Mesodermal cell (in vitro differentiated cells): ENCODE results near the gene UGT1A7.

Source experiments
- H3K27ac ChIP-seq: 2 replicates; pipeline ENCODE4 v1.7.0; 2013; ENCODE audit warnings: mild to moderate bottlenecking, low read depth, low read length, moderate library complexity; ENCODE audit not compliant: severe bottlenecking
- H3K36me3 ChIP-seq: 2 replicates; pipeline ENCODE4 v1.7.1; 2013; ENCODE audit warnings: mild to moderate bottlenecking, low read length, moderate library complexity; ENCODE audit not compliant: control insufficient read depth, insufficient read depth
- H3K4me1 ChIP-seq: one replicate; pipeline ENCODE4 v1.7.1; 2013; ENCODE audit warnings: mild to moderate bottlenecking, low read length; ENCODE audit not compliant: insufficient read depth, control insufficient read depth, poor library complexity, severe bottlenecking
- H3K4me3 ChIP-seq: 2 replicates; pipeline ENCODE4 v1.7.0; 2013; ENCODE audit warnings: low read length, control low read depth, mild to moderate bottlenecking; ENCODE audit not compliant: insufficient read depth, poor library complexity, severe bottlenecking; ENCODE audit errors: extremely low read depth
- H3K9me3 ChIP-seq: 2 replicates; pipeline ENCODE4 v1.7.1; 2013; ENCODE audit warnings: mild to moderate bottlenecking, low read length, moderate library complexity; ENCODE audit not compliant: control insufficient read depth
- WGBS, 2 experiments: methylation state at CpG; one replicate each; pipeline ENCODE4 v1.1.5; 2013; ENCODE audit warnings: missing lambda C conversion rate in 2 of 2; ENCODE audit not compliant: insufficient coverage in 2 of 2; 5-methylcytosine and 5-hydroxymethylcytosine counted together

Gene UGT1A7

GRCh38 chr2:233818639-233819621 lies 137.2 kb downstream of the UGT1A7 start:
- no peaks in the 10 kb centered on the region for H3K9me3 ChIP-seq
- WGBS, 2 experiments = 77 to 81% methylated on average over 14 to 15 of the region's 17 CpGs

GRCh38 chr2:233819884-233820773 lies 138.4 kb downstream of the UGT1A7 start:
- Histone ChIP-seq H3K9me3 (no peaks in the 10 kb centered on the region), H3K4me1 (no peaks in the 10 kb centered on the region), H3K36me3 (no peaks in the 10 kb centered on the region), H3K27ac (no peak overlapping the region), H3K4me3 (no peak overlapping the region)
- 87 to 92% methylated on average over 15 to 16 of the region's 18 CpGs for WGBS, 2 experiments

More at GRCh38 chr2:233818639-233819621, 137.2 kb downstream of the UGT1A7 start:
- Histone ChIP-seq H3K4me1 (no peaks in the 10 kb centered on the region), H3K4me3 (no peak overlapping the region), H3K36me3 (no peaks in the 10 kb centered on the region), H3K27ac (no peak overlapping the region)

- Histone ChIP-seq H3K9me3 (no peaks in the 10 kb centered on the region), H3K4me3 (no peak overlapping the region), H3K4me1 (no peaks in the 10 kb centered on the region), H3K36me3 (no peaks in the 10 kb centered on the region), H3K27ac (no peak overlapping the region)
- 82 to 85% methylated on average over 3 of the region's 6 CpGs for WGBS, 2 experiments
Measured at GRCh38 chr2:233820774-233821105, 139.0 kb downstream of the UGT1A7 start.

- Histone ChIP-seq H3K9me3 (peaks cover under 1% of the 10 kb centered on the region), H3K27ac (no peak overlapping the region), H3K36me3 (no peaks in the 10 kb centered on the region), H3K4me1 (no peaks in the 10 kb centered on the region), H3K4me3 (no peak overlapping the region)
- 90 to 91% methylated on average over 3 of the region's 3 CpGs for WGBS, 2 experiments
Measured at GRCh38 chr2:233821196-233821595, 139.5 kb downstream of the UGT1A7 start.

- 94 to 98% methylated on average over 5 to 8 of the region's 8 CpGs for WGBS, 2 experiments
- no peaks in the 10 kb centered on the region for H3K4me1 ChIP-seq
- H3K9me3 ChIP-seq = peaks cover 4% of the 10 kb centered on the region
- H3K4me3 ChIP-seq = no peak overlapping the region
- no peak overlapping the region for H3K27ac ChIP-seq
- no peaks in the 10 kb centered on the region for H3K36me3 ChIP-seq
Measured at GRCh38 chr2:233821709-233822100, 140.0 kb downstream of the UGT1A7 start.

- Histone ChIP-seq H3K4me3 (no peak overlapping the region), H3K27ac (no peak overlapping the region), H3K9me3 (peaks cover 4% of the 10 kb centered on the region), H3K36me3 (no peaks in the 10 kb centered on the region), H3K4me1 (no peaks in the 10 kb centered on the region)
- 88 to 92% methylated on average over 20 to 21 of the region's 21 CpGs for WGBS, 2 experiments
Measured at GRCh38 chr2:233822101-233822771, 140.5 kb downstream of the UGT1A7 start.
